Esophagus muscularis mucosa (tissue), 4 donors: ENCODE measurements around the gene EML6.

Experiments
- CTCF ChIP-seq, 3 experiments: fragments of 200-600 bp in 2 of 3; fragments of 450-650 bp in 1 of 3; sonication (generic) in 2 of 3; IDR thresholded peaks; one replicate each; pipeline ENCODE4 v1.5.1; 2017 to 2019; ENCODE audit warnings: antibody characterized with exemption in 3 of 3, mild to moderate bottlenecking in 2 of 3, moderate library complexity in 1 of 3
- EP300 ChIP-seq: sonication (generic); formaldehyde crosslinking; IDR thresholded peaks from one replicate; pipeline ENCODE4 v1.6.1; 2017; ENCODE audit warnings: antibody characterized with exemption
- POLR2A ChIP-seq: fragments of 450-650 bp; IDR thresholded peaks from one replicate; pipeline ENCODE4 v1.6.1; 2017; ENCODE audit warnings: antibody characterized with exemption, moderate library complexity, mild to moderate bottlenecking, low read depth
- POLR2AphosphoS5 ChIP-seq, 2 donors: sonication (generic); formaldehyde crosslinking; IDR thresholded peaks; one replicate each; pipeline ENCODE4 v1.6.1; 2017; ENCODE audit warnings: antibody characterized with exemption in 2 of 2

- TF ChIP-seq CTCF (IDR thresholded peaks at IDR 0.05) (no peak), EP300 (no peak), POLR2A (no peak), POLR2AphosphoS5 (IDR thresholded peaks at IDR 0.05) (no peak)
Observed at GRCh38 chr2:54791831-54792230, 68.4 kb downstream of the EML6 start.
